GM10847 (cell line): ENCODE results near the gene LMBRD1.

ENCODE experiments used
- POLR2A ChIP-seq: IDR thresholded peaks from 2 replicates; pipeline ENCODE4 v1.6.1; 2011; ENCODE audit not compliant: insufficient read length; ENCODE audit errors: extremely low read depth

The LMBRD1 gene

GRCh38 chr6:69774740-69775584 is 21.8 kb downstream of the LMBRD1 start:
- TF ChIP-seq POLR2A, result no peak

GRCh38 chr6:69771158-69771906 is 25.5 kb downstream of the LMBRD1 start:
- no peak for TF ChIP-seq POLR2A

DNA sequence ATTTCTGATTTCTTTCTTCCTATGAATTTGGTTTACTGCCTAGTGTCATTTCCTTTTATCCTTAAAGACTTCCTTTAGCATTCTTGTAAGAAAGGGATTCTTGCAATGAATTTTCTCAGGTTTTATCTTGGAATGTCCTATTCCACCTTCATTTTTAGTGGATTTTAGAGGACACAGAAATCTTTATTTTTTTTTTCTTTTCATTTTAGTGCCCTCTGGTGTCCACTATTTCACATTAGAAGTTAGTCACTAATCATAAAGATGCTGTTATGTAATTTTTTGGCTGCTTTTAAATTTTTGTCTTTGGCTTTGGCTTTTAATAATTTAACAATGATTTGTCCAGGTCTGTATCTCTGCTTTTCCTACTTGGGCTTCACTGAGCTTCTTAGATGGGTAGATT is 28.1 kb downstream of the LMBRD1 start:
- TF ChIP-seq POLR2A, result no peak

GRCh38 chr6:69763763-69764162 is 33.0 kb downstream of the LMBRD1 start:
- no peak for TF ChIP-seq POLR2A

DNA sequence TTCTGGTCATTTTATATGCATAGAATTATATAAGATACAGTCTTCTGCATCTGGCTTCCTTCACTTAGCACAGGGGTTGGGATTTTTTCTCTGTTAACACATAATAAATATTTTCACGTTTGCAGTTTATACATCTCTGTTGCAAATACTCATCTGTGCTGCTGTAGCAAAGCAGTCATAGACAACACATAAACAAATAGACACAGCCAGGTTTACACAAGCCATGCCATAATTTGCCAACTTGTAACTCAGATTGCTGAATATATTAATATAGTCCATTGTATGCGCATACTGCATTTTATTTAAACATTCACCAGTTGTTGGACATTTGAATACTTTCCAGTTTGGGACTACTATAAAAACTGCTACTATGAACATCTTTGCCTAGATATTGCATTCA is 35.0 kb downstream of the LMBRD1 start:
- no peak for TF ChIP-seq POLR2A

DNA sequence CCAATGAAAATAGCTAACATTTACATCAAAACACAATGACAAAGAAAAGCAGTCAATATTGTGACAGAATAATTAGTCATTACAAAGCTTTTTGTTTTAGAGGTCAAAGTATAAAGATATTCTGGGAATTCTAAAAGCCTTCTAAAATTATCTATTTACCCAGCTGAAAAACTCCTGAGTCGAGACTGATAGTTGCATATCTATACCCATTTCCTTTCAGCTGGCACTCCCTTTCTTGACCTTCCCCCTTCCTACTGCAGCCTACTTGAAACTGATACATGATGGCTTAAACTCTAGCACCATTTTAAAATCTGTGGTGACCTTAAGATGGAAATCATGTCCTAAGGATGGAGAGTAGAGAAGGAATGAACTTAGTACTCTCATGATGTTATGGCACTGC is 38.6 kb downstream of the LMBRD1 start:
- no peak for TF ChIP-seq POLR2A

- TF ChIP-seq POLR2A, result no peak
Observed at GRCh38 chr6:69756907-69757306, 39.9 kb downstream of the LMBRD1 start.

DNA sequence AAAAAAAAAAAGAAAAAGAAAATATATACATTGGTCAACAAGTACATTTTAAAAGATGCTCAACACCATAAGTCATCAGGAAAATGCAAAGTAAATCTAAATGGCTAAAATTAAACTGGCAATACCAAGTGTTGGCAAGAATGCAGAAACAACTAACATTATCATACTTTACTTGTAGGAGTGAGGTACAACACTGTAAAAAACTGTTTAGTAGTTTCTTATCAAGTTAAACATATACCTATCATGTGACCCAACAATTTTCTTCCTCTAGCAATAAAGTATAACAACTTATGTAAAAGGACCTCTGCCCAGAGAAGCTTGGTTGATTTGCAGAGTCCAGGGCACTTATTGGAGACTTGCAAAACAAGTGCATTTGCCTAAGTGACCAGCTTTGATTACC is 40.4 kb downstream of the LMBRD1 start:
- no peak for TF ChIP-seq POLR2A

- no peak for TF ChIP-seq POLR2A
Observed at GRCh38 chr6:69735027-69735426, 61.8 kb downstream of the LMBRD1 start.

- no peak for TF ChIP-seq POLR2A
Observed at GRCh38 chr6:69732640-69733039, 64.2 kb downstream of the LMBRD1 start.

GRCh38 chr6:69732045-69732444 is 64.8 kb downstream of the LMBRD1 start:
- no peak for TF ChIP-seq POLR2A

DNA sequence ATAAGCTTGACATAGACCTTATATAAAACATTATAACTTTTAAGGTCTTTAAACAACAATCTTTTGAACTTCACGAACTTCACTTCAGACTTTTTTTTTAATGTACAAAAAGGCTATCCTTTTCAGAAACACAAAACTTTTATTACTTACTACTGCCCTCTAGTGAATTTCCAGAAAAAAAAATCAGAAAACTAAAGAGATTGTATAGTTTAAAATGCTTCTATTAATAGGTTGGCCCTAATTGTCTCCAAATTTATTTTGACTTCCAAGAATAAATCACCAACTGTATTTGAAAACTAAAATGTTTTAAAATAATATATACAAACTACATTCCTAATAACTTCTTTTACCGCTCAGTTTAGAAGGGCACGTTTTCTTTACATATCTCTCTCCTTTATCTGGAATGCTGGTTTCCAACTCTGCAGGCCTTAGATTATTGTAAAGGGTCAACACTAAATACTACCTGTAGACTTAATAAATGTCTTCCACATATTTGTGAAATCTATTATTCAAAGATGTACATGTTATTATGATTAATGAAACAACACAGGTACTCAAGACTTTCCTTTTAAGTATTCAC is 66.8 kb downstream of the LMBRD1 start:
- no peak for TF ChIP-seq POLR2A

DNA sequence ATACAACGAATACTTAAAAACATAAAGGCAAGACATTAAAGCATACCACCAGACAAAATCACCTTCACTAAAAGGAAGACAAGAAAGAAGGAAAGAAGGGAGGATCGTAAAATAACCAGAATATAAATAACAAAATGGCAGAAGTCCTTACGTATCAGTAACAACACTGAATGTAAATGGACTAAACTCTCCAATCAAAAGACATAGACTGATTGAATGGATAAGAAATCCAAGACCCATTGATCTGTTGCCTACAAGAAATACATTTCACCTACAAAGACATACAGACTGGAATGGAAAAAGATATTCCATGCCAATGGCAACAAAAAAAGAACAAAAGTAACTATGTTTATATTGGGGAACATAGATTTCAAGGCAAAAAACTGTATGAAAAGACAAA is 74.1 kb downstream of the LMBRD1 start:
- no peak for TF ChIP-seq POLR2A

DNA sequence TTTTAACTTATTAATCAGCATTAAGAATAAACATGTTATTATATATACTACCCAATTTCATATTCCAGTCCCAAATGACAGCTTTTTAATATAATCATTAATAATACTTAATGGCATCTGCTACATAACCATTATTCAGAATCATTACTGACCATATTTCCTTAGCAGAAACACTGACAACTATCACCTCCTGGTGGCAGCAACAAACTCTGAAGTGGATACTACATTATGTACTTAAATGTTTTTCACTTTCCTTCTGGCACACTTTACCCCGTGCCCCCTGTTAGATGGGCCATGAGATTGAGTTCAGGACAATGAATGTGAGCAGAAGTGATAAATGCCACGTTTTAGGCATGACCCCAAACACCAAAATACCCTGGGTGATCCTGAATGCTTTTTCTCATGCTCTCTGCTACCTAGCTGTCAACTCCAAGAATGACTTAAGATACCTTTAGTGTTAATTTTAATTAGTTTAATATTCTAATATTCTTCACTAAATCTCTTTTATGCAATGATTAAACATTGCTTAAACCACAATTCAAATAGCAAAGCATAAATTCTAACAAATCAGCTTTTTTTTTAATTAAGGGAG is 77.1 kb downstream of the LMBRD1 start:
- TF ChIP-seq POLR2A, result no peak

- TF ChIP-seq POLR2A, result no peak
Observed at GRCh38 chr6:69706724-69707123, 90.1 kb downstream of the LMBRD1 start.

GRCh38 chr6:69705954-69706353 is 90.9 kb downstream of the LMBRD1 start:
- TF ChIP-seq POLR2A, result no peak

- TF ChIP-seq POLR2A, result no peak
Observed at GRCh38 chr6:69704916-69705315, 91.9 kb downstream of the LMBRD1 start.
